H1 (cell line): ENCODE data around the gene RCSD1. TPM values are rescaled to one million over a fixed set of nuclear protein-coding genes. Genes with fewer than 3 reads are reported as not detected.

Source experiments
- BCL11A ChIP-seq, 2 experiments: IDR thresholded peaks; one replicate each; pipeline ENCODE4 v1.6.1; 2011; ENCODE audit warnings: low read depth in 2 of 2, low read length in 2 of 2, mild to moderate bottlenecking in 2 of 2
- CREB1 ChIP-seq: IDR thresholded peaks from 2 replicates; pipeline ENCODE4 v1.6.1; 2012; ENCODE audit warnings: inconsistent platforms
- FOSL1 ChIP-seq: IDR thresholded peaks from 2 replicates; pipeline ENCODE4 v1.6.1; 2011; ENCODE audit warnings: mild to moderate bottlenecking, low read depth, low read length, moderate library complexity; ENCODE audit not compliant: insufficient read depth
- MAFK ChIP-seq: IDR thresholded peaks from 2 replicates; pipeline ENCODE4 v1.6.1; 2012; ENCODE audit warnings: low read depth, mild to moderate bottlenecking, improper control_type of control experiment, low read length
- RXRA ChIP-seq: IDR thresholded peaks from 2 replicates; pipeline ENCODE4 v1.6.1; 2011; ENCODE audit warnings: low read depth, mild to moderate bottlenecking, low read length, moderate library complexity; ENCODE audit not compliant: insufficient read depth
- SRF ChIP-seq: IDR thresholded peaks from 2 replicates; pipeline ENCODE4 v1.6.1; 2011; ENCODE audit warnings: mild to moderate bottlenecking, low read depth, low read length, moderate library complexity
- polyA plus RNA-seq, 7 experiments: library from polyadenylated mRNA; depleted of rRNA in 3 of 7; stranded (reverse) in 5 of 7; unstranded in 2 of 7; fragments of >200 nt in 5 of 7; fragments of 200-250 nt in 2 of 7; gene quantifications; 1 replicate in 5 of 7; 2 replicates in 1 of 7; 4 replicates in 1 of 7; pipeline versions ENCODE4 v1.2.1 to v1.2.3, GENCODE V29; 2011 to 2013; ENCODE audit warnings: missing spikeins in 2 of 7, mixed read lengths in 2 of 7
- total RNA-seq: library from RNA; stranded (reverse); fragmentation: NEBNext Ultra II Directional; extraction: Animal tissue kit (Norgen Biotek cat#: 25700); gene quantifications from 2 replicates; pipeline ENCODE4 v1.2.1, GENCODE V29; 2021

RCSD1 gene
- total and polyA plus RNA-seq, 2 of the 8 experiments (the other 6 are each of a cell fraction or from before 2014, with no cell fraction given): 0.47 to 0.69 TPM

- TF ChIP-seq CREB1 (no peak), SRF (no peak), RXRA (no peak), BCL11A (IDR thresholded peaks at IDR 0.05; ENCODE audit: low read depth in 2 of 2, low read length in 2 of 2) (no peak), FOSL1 (no peak), MAFK (no peak)
These were observed 64.7 kb downstream of the RCSD1 start (continued) for GRCh38 chr1:167694691-167695090.
